Measurements from ENCODE around the gene INSYN2A.

The INSYN2A gene

DNA sequence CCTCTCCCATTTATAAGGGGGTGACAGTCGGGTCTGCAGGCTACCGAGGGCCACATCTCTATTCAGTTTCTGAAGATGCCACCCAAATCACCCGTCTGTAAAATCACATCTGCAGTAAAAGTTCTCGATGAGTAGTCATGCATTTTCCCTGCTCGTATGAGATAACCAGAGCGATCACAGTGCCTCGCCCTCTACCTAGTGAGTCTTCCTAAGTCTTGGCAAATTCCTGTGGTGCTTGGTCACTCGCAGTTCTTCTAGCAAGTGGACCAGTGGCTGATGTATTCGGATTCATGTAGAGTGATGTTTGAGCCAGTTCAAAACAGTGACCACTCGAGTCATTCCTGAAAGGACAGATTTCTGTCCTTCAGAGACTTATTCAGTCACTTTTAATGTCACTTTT, 44.9 kb downstream of the INSYN2A start:
- DNase-seq = peak; percentile 75

DNA sequence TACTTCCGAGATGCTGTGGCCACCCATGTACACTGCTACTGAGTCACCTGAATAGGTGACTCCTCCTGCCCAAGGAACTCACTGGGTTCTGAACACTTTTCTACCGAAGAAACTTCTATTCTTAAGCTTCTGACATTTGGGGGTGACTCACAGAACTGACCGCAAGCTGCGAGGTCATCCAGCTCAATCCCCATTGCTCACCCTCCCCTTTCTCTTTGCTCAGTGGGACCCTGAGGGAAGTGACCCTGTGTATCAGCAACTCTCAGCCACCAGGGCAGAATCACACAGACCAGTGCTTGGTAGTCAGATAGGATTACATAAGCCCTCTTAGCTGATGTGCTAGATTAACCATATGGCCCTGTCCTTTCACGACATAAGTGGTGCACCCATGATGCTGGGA, 46.3 kb downstream of the INSYN2A start:
- peak; percentile 27 for DNase-seq

DNA sequence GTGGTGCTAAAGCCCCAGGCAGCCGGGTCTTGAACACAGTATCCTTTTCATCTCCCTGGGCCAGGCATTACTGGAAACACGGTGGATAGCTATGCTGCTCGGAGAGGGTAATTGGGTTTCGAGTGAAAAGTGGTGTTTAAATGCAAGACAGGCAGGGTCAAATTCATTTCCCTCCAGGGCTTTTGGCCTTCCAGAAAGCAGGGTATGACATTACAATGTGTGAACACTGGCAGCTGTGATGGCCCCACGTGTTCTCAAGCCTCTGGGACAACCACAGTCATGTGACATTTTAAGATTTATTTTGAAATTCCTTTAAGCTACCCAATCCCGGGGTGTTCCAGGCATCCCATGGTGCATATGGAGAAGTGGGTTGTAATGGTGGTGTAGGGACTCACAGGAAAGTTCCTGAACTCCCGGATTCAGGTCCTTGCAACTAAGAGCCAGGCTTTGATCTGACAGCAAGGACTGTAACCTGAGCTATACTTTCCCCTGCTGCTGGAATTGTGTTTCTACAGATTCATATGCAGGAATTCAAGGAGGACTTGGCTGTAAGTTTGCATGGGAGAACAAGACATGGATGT, 46.8 kb downstream of the INSYN2A start:
- no peak for DNase-seq

DNA sequence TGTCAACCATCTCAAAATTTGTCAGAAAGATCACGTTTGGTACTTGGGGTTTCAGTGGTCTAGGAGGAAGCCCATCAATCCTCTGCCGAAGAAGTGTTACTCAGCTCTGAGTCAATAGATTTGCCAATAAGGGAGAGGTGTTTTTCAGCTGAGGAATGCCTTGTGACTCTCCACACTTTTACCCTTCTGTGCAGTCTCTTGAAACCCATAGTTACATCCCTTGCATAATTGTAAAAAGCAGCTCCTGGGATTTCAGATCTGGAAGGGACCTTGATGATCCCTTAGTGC, 47.5 kb downstream of the INSYN2A start:
- peak; percentile 46 for DNase-seq

DNA sequence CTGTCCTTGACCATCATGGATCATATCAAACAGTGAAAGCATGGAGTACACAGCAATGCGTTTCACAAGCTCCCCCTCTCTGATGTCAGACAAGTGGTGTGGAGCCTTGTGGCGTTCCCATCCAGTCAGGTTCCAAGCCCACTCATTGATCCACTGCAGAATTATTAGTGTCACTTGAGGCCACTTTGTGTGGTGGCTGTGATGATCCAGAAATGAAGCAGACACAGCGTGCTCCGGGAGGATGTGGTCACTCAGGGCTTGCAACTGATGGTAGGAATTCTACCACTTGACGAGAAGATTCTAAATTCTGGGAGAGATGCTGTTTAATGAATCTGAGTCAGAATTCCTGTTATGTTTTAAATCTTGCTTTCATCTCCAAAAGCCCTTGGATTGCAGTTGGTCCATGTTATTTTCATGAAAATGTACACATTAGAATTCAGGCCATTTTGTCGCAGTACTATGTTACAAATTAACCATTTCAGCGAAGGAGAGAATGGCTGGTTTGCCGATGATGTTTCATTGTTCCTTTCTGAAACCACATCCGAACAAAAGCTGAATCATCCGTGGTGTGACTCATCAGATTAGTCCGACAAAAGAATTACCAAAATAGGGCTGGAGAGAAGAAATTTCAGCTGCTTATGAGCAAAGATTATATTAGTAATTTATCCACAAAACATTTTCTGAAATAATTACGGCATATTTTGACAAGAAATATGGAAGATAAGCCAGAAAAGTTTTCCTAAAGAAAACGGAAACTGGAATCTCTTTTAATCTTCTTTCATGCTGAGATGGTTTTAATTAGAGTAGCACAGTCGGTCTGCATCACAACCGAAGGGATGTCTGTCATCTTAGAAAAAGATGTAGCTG, 48.1 kb downstream of the INSYN2A start:
- DNase-seq = peak; percentile 43

DNA sequence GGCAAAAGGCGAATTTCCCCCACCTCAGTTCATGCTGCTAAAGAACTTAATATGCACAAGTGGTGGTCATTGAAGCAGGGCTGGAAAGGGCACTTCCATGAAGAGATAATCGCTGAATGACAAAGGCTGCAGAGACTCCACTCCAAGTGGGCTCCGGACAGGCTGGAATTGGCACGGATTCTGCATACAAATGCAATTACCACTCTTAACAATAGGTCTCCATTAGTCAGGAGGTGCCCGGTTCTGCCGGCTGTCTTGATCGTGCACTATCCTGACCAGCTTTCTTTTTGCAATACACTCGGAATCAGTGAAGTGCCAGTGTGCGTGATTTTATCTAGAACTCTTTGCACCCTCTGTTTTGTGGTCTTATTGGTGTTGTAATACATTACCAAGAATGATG, 49.7 kb downstream of the INSYN2A start:
- DNase-seq = no peak
